ENCODE measurements around the gene GLRB.
A peak's percentile ranks its signal among the peaks of the same experiment; 100 is the strongest.
"Not testable (repeated sequence)": the region's sequence is repeated elsewhere in the genome, so short reads cannot be mapped to it uniquely, and the experiment has no call there.

GLRB gene

GRCh38 chr4:157075811-157076577, at the start of gene GLRB:
Gene GLRB, plus strand, starts transcription at chr4:157076150. Its CDS starts 1,875 bp downstream, at chr4:157078025.
- DNase-seq = no peak

GRCh38 chr4:157035471-157035870, 40.5 kb upstream of the GLRB start:
- DNase-seq = no peak

DNA sequence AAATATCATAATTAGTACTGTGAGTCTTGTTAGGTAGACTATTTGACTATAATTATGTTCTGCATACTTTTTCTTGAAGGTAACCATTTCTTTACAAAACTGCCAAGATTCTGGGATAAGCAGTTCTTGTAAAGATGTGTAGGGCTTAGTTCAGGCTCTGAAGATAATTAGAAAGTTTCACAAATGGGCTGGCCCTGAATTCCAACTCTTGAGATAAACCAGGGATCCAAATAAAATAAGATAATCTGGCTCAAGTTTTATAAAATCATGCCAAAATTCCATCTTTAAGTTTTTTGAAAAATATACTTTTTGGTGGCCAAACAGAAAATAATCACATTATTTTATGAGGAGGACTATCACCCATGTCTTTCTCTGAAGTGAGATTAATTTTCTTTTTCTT, 35.5 kb upstream of the GLRB start:
- DNase-seq = no peak

- no peak for DNase-seq
Observed at GRCh38 chr4:157043131-157043530, 32.8 kb upstream of the GLRB start.

GRCh38 chr4:157045507-157046127, 30.3 kb upstream of the GLRB start:
- peak; percentile 7 for DNase-seq

- no peak for DNase-seq
Observed at GRCh38 chr4:157048248-157048647, 27.7 kb upstream of the GLRB start.

GRCh38 chr4:157050561-157050960, 25.4 kb upstream of the GLRB start:
- no peak for DNase-seq

DNA sequence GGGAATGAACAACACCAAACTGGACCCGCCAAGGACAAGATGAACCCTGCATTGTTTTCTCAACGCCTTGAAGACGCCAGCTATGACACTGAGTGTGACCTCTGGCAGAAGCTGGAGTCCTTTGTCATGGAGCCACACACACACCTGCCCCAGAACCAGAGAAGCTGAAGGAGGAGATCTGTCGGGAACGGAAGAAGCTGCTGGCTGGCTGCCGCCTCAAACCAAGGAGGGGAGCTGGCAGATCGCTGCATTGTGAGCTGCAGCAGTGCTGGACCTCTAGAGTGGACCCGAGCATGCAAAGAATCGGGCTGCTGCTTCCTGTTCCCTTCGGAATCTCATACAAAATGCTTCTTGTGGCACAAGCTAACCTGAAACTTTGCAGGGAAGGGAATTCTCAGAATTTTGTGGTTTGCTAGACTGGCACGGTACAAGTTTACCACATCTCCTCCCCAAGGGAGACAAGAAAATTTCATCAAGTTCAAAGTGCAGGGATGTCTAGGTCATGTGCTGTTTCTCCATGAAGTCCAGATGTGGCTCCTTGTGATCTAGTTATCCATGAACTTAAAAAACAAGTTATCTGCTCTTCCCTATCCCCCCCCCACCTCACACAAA, 23.4 kb upstream of the GLRB start:
- DNase-seq = no peak

DNA sequence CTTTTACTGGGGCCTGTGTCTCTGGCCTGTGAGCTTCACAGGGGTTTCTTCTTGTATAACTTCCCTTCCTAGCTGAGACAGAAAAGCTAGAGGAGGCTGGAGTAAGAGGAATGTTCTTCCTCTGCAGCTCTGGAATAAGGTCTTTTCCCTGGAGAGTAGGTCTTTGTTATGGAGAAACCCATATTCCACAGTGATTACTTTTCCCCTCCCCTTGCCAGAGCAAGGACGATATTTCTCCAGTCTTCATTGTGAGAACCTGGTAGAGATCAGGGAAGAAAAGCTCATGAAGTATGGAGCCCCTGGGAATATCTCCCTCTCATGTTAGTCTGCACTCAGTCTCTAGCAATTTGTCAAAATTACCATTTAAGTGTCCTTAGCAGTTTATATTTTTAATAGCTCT, 18.7 kb upstream of the GLRB start:
- DNase-seq = no peak

DNA sequence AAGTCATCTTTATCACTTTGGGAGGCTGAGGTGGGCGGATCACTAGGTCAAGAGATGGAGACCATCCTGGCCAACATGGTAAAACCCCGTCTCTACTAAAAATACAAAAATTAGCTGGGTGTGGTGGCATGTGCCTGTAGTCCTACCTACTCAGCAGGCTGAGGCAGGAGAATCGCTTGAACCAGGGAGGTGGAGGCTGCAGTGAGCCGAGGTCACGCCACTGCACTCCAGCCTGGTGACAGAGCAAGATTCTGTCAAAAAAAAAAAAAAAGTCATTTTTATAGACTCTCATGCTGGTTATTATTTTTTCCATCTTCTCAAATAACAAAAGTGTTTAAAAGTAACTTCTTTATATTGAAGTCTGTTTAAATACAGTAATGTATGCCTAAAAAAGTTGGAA, 17.1 kb upstream of the GLRB start:
- not testable (repeated sequence) for DNase-seq

- no peak for DNase-seq
Observed at GRCh38 chr4:157072002-157072401, 3.9 kb upstream of the GLRB start.

DNA sequence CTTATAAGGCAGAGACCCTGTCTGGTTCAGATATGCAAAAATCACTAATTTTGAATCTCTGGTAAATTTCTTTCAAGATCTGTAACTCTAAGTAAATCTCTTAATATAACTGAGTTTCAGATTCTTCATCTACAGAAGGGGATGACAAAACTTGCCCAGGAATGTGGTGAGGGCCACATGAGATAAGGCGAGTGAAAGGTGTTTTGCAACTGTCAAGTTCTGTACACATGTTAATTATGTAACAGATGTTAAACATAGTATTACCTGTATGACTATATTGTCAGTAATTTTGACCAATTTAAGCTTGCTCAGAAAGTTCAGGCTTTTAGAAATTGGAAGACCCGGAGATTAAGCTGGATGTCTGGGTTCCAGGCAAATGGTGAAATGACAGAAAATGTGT, 549 bp upstream of the GLRB start:
- DNase-seq = no peak

GRCh38 chr4:157076578-157076947, 613 bp downstream of the GLRB start:
- DNase-seq = no peak

DNA sequence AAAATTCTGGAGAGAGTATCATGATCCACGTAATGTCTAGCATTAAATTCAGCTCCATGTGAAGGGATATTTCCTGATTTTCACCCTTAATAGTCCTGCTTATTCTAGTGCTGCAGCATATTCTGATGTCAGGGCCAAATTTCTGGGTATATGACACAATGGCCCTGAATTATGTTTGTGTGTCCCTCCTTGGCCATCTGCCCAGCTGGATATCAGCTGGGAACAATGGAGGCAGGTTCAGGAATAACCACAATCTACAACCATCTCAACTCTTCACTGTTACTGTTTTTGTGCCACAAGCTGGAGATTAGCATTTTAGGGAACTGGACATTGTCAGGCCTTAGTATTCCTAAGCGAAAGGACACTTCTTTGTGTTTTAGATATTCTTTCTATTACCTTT, 3.5 kb downstream of the GLRB start:
- no peak for DNase-seq

- no peak for DNase-seq
Observed at GRCh38 chr4:157080605-157081004, 4.7 kb downstream of the GLRB start.

DNA sequence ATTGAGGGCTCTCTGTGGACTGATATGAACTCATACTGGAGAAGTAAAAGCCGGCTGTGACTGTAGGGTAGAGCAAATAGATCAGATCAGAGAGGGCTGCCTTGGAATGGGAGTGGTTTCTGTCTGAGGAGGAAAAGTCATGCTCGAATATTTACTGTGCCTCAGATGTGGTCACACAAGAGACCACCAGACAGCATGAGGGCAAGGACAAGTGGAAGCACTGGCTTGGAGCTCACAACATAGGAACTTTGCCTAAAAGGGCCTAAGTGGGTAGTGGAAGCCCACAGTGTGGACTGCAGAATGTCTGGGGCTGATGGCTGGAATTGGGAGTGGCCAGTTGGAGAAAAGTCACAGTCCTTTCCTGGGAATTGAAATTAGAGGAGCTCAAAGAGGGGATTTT, 19.8 kb downstream of the GLRB start:
- no peak for DNase-seq

DNA sequence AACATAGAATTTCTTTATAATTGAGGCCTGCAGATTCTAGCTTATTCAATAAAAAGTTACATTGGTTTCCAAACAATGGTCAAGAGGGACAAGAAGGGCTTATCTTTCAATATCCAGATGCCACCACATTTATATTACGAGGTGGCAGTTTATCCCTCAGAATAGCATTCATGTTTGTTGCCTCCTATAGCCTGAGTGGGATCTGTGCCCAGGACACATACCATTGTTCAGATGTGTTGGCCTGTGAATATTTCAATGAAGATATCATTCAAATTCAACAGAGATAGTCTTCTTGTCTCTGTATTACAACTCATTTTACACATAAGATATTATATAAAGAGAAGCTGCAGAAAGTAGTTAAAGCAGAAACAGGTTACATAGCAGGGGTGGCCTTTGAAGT, 20.5 kb downstream of the GLRB start:
- no peak for DNase-seq

- no peak for DNase-seq
Observed at GRCh38 chr4:157099506-157099905, 23.6 kb downstream of the GLRB start.

GRCh38 chr4:157104541-157104940, 28.6 kb downstream of the GLRB start:
- no peak for DNase-seq

- DNase-seq = no peak
Observed at GRCh38 chr4:157114671-157115070, 38.7 kb downstream of the GLRB start.

DNA sequence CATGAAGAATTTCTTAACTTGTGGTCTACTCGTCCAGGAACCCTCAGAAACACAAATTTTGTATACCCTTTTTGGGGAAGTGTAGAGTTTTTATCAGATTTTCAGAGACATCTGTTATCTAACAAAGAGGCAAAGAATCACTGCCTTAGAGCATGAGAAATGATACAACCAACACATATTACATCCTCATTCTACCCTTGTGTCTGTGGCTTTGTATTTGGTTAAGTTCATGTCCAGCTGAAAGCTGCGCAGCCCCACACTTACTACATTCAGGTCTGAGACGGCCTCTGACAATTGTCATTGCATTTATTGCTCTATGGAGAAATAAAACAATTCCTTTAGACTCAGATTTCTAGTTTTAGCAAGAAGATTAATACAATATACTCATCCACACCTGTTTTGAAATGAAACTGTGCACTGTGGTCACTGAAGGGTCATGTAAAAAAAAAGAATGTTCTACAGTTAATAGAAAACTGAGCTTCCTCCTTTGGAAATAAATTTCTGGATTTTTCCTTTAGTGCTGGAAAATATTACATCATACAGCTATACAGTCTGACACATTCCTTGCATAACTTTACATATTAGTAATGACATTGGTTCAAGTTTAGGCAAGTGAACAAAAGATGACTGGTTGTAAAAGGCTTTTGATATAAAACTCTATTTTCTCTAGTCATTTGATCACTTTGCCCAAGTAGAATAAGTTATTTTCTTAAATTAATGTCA, 39.8 kb downstream of the GLRB start:
- no peak for DNase-seq

DNA sequence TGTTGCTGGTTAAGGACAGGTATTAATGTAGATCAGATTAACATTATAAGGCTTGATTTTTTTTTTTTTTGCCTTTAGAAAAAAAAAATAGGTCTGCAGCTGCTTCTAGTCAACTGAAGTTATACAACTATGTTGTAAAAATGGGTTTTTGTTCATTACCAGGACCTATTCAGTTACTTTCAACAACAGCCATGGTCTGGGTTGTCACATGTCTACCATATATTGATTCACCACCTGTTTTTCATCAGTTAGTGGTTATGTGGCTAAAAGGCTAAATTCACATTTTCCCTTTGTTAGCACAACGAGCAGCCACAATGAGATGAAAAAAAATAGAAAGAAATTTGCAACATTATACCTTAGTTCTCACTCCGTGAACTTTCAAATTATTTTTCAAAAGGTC, 45.5 kb downstream of the GLRB start:
- no peak for DNase-seq

DNA sequence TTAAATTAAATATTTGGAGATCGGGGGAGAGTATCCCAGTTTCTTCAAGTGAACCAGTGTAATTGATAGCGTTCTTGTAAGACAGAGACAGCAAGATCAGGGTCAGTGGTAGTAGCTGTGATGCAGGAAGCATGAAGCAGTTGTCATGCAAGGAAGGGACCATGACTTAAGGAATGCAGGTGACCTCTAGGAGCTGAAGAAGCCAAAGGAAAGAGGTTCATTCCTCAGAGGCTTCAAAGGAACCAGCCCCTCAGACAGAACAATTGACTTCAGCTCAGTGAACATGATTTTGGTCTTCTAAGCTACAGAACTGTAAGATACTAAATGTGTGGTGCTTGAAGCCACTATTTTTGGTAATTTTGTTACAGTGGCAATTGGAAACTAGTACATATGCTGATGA, 51.6 kb downstream of the GLRB start:
- no peak for DNase-seq

- DNase-seq = no peak
Observed at GRCh38 chr4:157128395-157128794, 52.4 kb downstream of the GLRB start.
